Ovary (tissue), 9 donors: ENCODE data around the gene TBC1D16. TPM values are rescaled to one million over a fixed set of nuclear protein-coding genes. Genes with fewer than 3 reads are reported as not detected.

Experiments
- DNase-seq, 5 donors: peaks; one replicate each; pipeline ENCODE4 v3.0.0-alpha.2; 2019 to 2020
- H3K27ac ChIP-seq, 2 donors: fragments of 200-600 bp; one replicate each; pipeline versions ENCODE4 v1.5.1 to v1.8.0; 2019 to 2022
- H3K27me3 ChIP-seq: fragments of 200-600 bp; one replicate; pipeline ENCODE4 v1.8.0; 2022
- H3K36me3 ChIP-seq: fragments of 200-600 bp; sonication (generic); one replicate; pipeline ENCODE4 v1.5.1; 2019
- H3K4me1 ChIP-seq: one replicate; pipeline ENCODE4 v1.8.1; 2013; ENCODE audit warnings: mild to moderate bottlenecking, moderate library complexity; ENCODE audit not compliant: insufficient read depth
- H3K4me3 ChIP-seq: fragments of 200-600 bp; sonication (generic); one replicate; pipeline ENCODE4 v1.5.1; 2017
- H3K9me3 ChIP-seq, 2 donors: fragments of 200-600 bp in 1 of 2; sonication (generic) in 1 of 2; one replicate each; pipeline versions ENCODE4 v1.5.1 to v1.8.1; 2013 to 2019; ENCODE audit warnings: mild to moderate bottlenecking in 1 of 2, moderate library complexity in 1 of 2
- CTCF ChIP-seq, 3 donors: fragments of 450-650 bp in 2 of 3; fragments of 200-600 bp in 1 of 3; IDR thresholded peaks; one replicate each; pipeline versions ENCODE4 v1.5.1 to v1.8.0; 2016 to 2022; ENCODE audit warnings: antibody characterized with exemption in 3 of 3, mild to moderate bottlenecking in 1 of 3
- EP300 ChIP-seq: sonication (generic); formaldehyde crosslinking; IDR thresholded peaks from one replicate; pipeline ENCODE4 v1.6.1; 2017; ENCODE audit warnings: antibody characterized with exemption
- POLR2A ChIP-seq: fragments of 450-650 bp; IDR thresholded peaks from one replicate; pipeline ENCODE4 v1.6.1; 2017; ENCODE audit warnings: antibody characterized with exemption, mild to moderate bottlenecking, moderate library complexity
- WGBS, 3 donors: extraction: QIAGEN DNeasy Blood & Tissue Kit in 1 of 3; methylation state at CpG; one replicate each; pipeline versions ENCODE4 v1.1.5 to v1.1.7; 2013 to 2017; 5-methylcytosine and 5-hydroxymethylcytosine counted together
- intact Hi-C, 4 donors: fragments of 100-400 bp; cut with DNase I; formaldehyde crosslinking; loops; one replicate each; pipeline versions ENCODE4 v1.11.0 to v1.15.1; 2022 to 2023
- polyA plus RNA-seq, 2 donors: library from polyadenylated mRNA; stranded (reverse); fragments of 200-250 nt in 1 of 2; fragments of 350-450 nt in 1 of 2; fragmentation: Illumina TruSeq in 1 of 2; extraction: RNeasy Lipid Tissue Mini Kit (QIAGEN cat#74804) in 1 of 2; gene quantifications; one replicate each; pipeline ENCODE4 v1.2.3, GENCODE V29; 2013 to 2014
- total RNA-seq, 7 donors: library from RNA; depleted of rRNA in 2 of 7; stranded (reverse); fragments of >200 nt in 2 of 7; fragmentation: NEBNext Ultra II Directional in 3 of 7; extraction: Animal tissue kit (Norgen Biotek cat#: 25700) in 3 of 7; gene quantifications; one replicate each; pipeline versions ENCODE4 v1.1.0 to v1.2.4, GENCODE V29; 2016 to 2023
- donor health status: DM: no; HTN: no; CAD: no; lungs with moderate emphysema.
- donor health status: DM: no; HTN: no; CAD: no.
- donor health status: Bipolar disorder and iron deficiency.
- donor health status: DM: yes; HTN: yes; CAD: no.
- donor health status: DM: no; HTN: no; CAD: no.
- donor health status: DM: yes; HTN: yes; CAD: no.

TBC1D16 gene
- total and polyA plus RNA-seq, 9 donors: 9.3 to 40.5 (median 27.1) TPM

GRCh38 chr17:79888009-79888540 lies 147.6 kb downstream of the TBC1D16 start:
- H3K27ac ChIP-seq: no peak overlapping the region
- TF ChIP-seq POLR2A (no peak), CTCF (IDR thresholded peaks at IDR 0.05) (no peak), EP300 (no peak)
- H3K27me3 ChIP-seq: no peaks in the 10 kb centered on the region
- 91 to 94% (median 93%) methylated on average over 17 of the region's 17 CpGs for WGBS, 3 donors
- no peak overlapping the region for H3K4me3 ChIP-seq
- intact Hi-C loops: no loop called here
- H3K9me3 ChIP-seq: no peaks in the 10 kb centered on the region
- H3K36me3 ChIP-seq: no peaks in the 10 kb centered on the region
- no peaks in the 10 kb centered on the region for H3K4me1 ChIP-seq
- DNase-seq: peak in 1 of 5 donors; percentile 20

GRCh38 chr17:79887451-79887991 lies 148.2 kb downstream of the TBC1D16 start:
- Histone ChIP-seq H3K27me3 (no peaks in the 10 kb centered on the region), H3K36me3 (no peaks in the 10 kb centered on the region), H3K9me3 (no peaks in the 10 kb centered on the region), H3K4me1 (no peaks in the 10 kb centered on the region), H3K27ac (no peak overlapping the region), H3K4me3 (no peak overlapping the region)
- intact Hi-C loops: no loop called here
- DNase-seq: peak in 1 of 5 donors; percentile 8
- TF ChIP-seq POLR2A (no peak), EP300 (no peak), CTCF (IDR thresholded peaks at IDR 0.05) (no peak)
- WGBS, 3 donors: 87 to 90% (median 88%) methylated on average over 14 of the region's 14 CpGs

GRCh38 chr17:79883202-79883601 lies 152.5 kb downstream of the TBC1D16 start:
- DNase-seq: no peak
- intact Hi-C loops: no loop called here
- no peaks in the 10 kb centered on the region for H3K4me1 ChIP-seq
- 64 to 68% (median 66%) methylated on average over 7 of the region's 7 CpGs for WGBS, 3 donors
- no peak overlapping the region for H3K27ac ChIP-seq
- no peaks in the 10 kb centered on the region for H3K27me3 ChIP-seq
- no peak for TF ChIP-seq CTCF (IDR thresholded peaks at IDR 0.05)
- no peak for TF ChIP-seq POLR2A
- no peak for TF ChIP-seq EP300
- no peaks in the 10 kb centered on the region for H3K9me3 ChIP-seq
- no peak overlapping the region for H3K4me3 ChIP-seq
- no peaks in the 10 kb centered on the region for H3K36me3 ChIP-seq

Other genes with a start within 250 kb of the TBC1D16 start
- 1 to 10 TPM in 6 of 7 donors, under 1 TPM in 1; 0.60 to 7.0 (median 3.9) TPM for gene CBX8, start 238.8 kb downstream of the TBC1D16 start, total RNA-seq
- 1 to 10 TPM; 1.1 to 3.2 TPM for gene CBX8, start 238.8 kb downstream of the TBC1D16 start, polyA plus RNA-seq
- gene CBX4, start 196.4 kb downstream of the TBC1D16 start, total RNA-seq: 10 to 100 TPM in 6 of 7 donors, 1 to 10 TPM in 1; 5.5 to 27.9 (median 16.5) TPM
- 10 to 100 TPM in 1 of 2 donors, 1 to 10 TPM in 1; 7.8 to 10.7 TPM for gene CBX4, start 196.4 kb downstream of the TBC1D16 start, polyA plus RNA-seq
- 10 to 100 TPM in 1 of 7 donors, 1 to 10 TPM in 6; 3.7 to 27.8 (median 6.0) TPM for gene CCDC40, start 770 bp upstream of the TBC1D16 start, total RNA-seq
- gene CCDC40, start 770 bp upstream of the TBC1D16 start, polyA plus RNA-seq: 1 to 10 TPM; 1.5 to 6.3 TPM
- gene GAA, start 65.7 kb upstream of the TBC1D16 start, total RNA-seq: 10 to 100 TPM; 17.2 to 77.3 (median 25.6) TPM
- 10 to 100 TPM in 1 of 2 donors, 1 to 10 TPM in 1; 2.4 to 25.7 TPM for gene GAA, start 65.7 kb upstream of the TBC1D16 start, polyA plus RNA-seq
- gene EIF4A3, start 111.3 kb upstream of the TBC1D16 start, total RNA-seq: 100 to 1,000 TPM in 2 of 7 donors, 10 to 100 TPM in 5; 81.6 to 114 (median 93.6) TPM
- 10 to 100 TPM; 71.2 to 87.8 TPM for gene EIF4A3, start 111.3 kb upstream of the TBC1D16 start, polyA plus RNA-seq
- gene CARD14, start 134.2 kb upstream of the TBC1D16 start, total RNA-seq: 1 to 10 TPM in 1 of 7 donors, under 1 TPM in 4, not detected in 2; 0.10 to 2.3 (median 0.18) TPM
- under 1 TPM in 1 of 2 donors, not detected in 1; 0.16 TPM for gene CARD14, start 134.2 kb upstream of the TBC1D16 start, polyA plus RNA-seq
- 10 to 100 TPM; 10.8 to 39.9 (median 30.6) TPM for gene SGSH, start 184.5 kb upstream of the TBC1D16 start, total RNA-seq
- 10 to 100 TPM; 13.0 to 23.3 TPM for gene SGSH, start 184.5 kb upstream of the TBC1D16 start, polyA plus RNA-seq
- 10 to 100 TPM; 18.4 to 30.3 (median 24.2) TPM for gene SLC26A11, start 184.6 kb upstream of the TBC1D16 start, total RNA-seq
- gene SLC26A11, start 184.6 kb upstream of the TBC1D16 start, polyA plus RNA-seq: 10 to 100 TPM in 1 of 2 donors, 1 to 10 TPM in 1; 8.4 to 20.0 TPM
- gene RNF213, start 225.0 kb upstream of the TBC1D16 start, total RNA-seq: 10 to 100 TPM; 37.3 to 89.1 (median 50.8) TPM
- gene RNF213, start 225.0 kb upstream of the TBC1D16 start, polyA plus RNA-seq: 10 to 100 TPM; 21.5 to 78.1 TPM